Raji (cell line): ENCODE results near the gene ALKBH7.

Experiments used
- POLR2A ChIP-seq: IDR thresholded peaks from 2 replicates; pipeline ENCODE4 v1.6.1; 2011; ENCODE audit warnings: low read depth, low read length, control low read depth; ENCODE audit not compliant: insufficient read depth

Gene ALKBH7

DNA sequence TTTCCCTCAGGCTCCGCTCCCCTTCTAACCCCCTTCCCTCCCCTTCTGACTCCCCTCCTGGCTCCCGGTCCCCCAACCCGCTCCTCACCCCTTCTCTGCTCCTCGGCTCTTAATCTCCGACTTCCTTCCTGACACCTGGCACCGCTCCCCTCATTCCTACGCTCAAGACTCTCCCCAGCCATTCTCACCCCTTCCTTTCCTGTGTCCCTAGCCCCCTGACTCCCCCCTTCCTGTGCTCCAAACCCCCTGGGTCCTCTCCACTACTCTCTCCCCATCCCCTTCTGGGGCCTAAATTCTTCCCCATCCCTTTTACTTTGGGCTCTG, 10.6 kb upstream of the ALKBH7 start:
- no peak for TF ChIP-seq POLR2A

DNA sequence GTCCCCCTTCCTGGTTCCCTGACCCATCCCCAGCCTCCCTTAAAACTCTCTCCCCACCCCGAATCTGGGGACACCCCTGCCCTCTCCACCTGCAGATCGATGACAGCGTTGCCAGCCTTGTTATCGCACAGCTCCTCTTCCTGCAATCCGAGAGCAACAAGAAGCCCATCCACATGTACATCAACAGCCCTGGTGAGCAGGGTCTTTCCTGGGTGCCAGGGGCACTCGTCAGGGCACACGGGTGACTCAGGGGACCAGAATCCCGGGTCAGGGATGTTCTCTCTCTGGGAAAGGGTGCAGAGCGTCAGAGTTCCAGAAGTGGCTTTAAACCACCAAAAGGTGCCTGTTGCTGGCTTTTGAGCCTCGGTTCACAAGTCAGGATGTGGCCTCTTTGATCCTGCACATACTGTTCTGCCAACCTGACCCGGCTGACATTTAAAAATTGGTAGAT, 10.2 kb upstream of the ALKBH7 start:
- TF ChIP-seq POLR2A, result no peak

- no peak for TF ChIP-seq POLR2A
Measured at GRCh38 chr19:6364353-6364752, 8.2 kb upstream of the ALKBH7 start.

GRCh38 chr19:6373096-6373812, 660 bp downstream of the ALKBH7 start:
- no peak; the same call in 1 of the 2 replicates for TF ChIP-seq POLR2A

DNA sequence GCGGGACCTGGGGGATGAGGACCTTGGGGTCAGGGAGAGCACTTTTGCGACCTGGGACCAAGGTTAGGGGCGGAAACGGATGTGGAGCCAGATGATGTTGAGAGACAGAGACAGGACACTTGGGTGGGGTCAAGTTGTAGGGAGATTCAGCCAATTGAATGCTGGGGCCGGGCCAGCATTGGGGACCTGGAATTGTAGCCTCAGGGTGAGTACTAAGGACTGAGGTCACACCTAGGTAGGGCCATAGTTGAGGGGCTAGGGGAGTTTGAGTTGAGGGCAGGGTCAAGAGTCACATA, 1.2 kb downstream of the ALKBH7 start:
- no peak for TF ChIP-seq POLR2A

DNA sequence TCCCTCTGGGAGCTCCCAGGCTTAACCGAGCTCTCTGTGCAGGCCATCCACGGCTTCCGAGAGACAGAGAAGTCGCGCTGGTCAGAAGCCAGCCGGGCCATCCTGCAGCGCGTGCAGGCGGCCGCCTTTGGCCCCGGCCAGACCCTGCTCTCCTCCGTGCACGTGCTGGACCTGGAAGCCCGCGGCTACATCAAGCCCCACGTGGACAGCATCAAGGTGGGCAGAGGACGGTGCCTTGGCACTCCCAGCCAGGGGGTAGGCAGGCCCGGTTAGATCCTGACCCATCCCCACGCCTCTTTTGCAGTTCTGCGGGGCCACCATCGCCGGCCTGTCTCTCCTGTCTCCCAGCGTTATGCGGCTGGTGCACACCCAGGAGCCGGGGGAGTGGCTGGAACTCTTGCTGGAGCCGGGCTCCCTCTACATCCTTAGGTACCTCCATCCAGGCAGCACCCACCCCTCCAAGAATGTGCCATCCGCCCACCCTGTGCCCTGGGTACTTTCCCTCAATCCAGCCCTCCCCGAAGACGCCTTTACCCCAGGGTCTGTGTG, 1.6 kb downstream of the ALKBH7 start:
- no peak for TF ChIP-seq POLR2A

- no peak for TF ChIP-seq POLR2A
Measured at GRCh38 chr19:6374711-6375410, 2.3 kb downstream of the ALKBH7 start.

DNA sequence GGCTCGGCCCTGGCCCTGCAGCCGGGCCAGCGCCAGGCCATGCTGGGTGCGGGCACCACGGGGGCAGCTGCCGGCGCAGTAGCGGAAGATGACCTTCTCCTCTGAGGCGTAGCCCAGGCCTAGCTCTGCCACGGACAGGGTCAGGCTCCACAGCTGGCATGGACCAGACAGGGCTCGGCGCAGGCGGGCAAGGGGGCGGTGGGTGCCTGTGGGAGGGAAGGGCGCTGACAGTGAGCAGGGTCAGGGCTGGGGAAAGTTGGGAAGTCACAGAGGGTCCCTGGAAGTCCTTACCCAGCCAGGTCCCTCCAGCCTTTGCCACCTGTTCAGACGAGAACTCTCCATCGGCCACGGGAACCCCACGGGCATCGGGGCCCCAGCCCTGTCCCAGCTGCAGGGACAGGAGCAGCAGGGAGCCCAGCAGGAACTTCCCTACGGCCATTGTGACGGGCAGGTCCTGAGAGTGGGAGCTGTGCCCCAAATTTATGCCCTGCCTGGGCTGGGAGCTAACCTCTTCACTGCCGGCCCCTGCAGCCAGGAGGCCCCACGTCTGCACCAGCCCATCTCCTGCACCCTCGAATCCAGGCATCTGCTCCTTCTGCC, 2.9 kb downstream of the ALKBH7 start, which contains the start of gene PSPN:
PSPN (minus strand) TSS at position 523 of the 600 bp plus-strand sequence; CDS start at position 439, 84 bp downstream.
- TF ChIP-seq POLR2A, result no peak

- no peak for TF ChIP-seq POLR2A
Measured at GRCh38 chr19:6376512-6377190, 4.1 kb downstream of the ALKBH7 start.

GRCh38 chr19:6378041-6378440, 5.4 kb downstream of the ALKBH7 start:
- no peak for TF ChIP-seq POLR2A

- TF ChIP-seq POLR2A, result no peak
Measured at GRCh38 chr19:6378486-6378885, 5.9 kb downstream of the ALKBH7 start.

GRCh38 chr19:6379744-6380143, 7.2 kb downstream of the ALKBH7 start:
- no peak for TF ChIP-seq POLR2A

GRCh38 chr19:6381030-6381750, 8.6 kb downstream of the ALKBH7 start:
- TF ChIP-seq POLR2A, result no peak

- no peak for TF ChIP-seq POLR2A
Measured at GRCh38 chr19:6383188-6383587, 10.6 kb downstream of the ALKBH7 start.

- TF ChIP-seq POLR2A, result no peak
Measured at GRCh38 chr19:6384381-6384780, 11.8 kb downstream of the ALKBH7 start.
